ENCODE data around the gene DCXR. TPM values are rescaled to one million over a fixed set of nuclear protein-coding genes. Genes with fewer than 3 reads are reported as not detected.

DCXR gene
- total and polyA plus RNA-seq, 2 of the 13 experiments (the other 11 are each of a cell fraction or from before 2014, with no cell fraction given): 287 to 311 TPM

GRCh38 chr17:82065638-82066303, 28.3 kb upstream of the DCXR start, which contains the start of gene DUS1L (continued):
- TF ChIP-seq SP5 (CRISPR knock-in tag; IDR thresholded peaks at IDR 0.05; ENCODE audit: borderline replicate concordance, low read depth) (no peak; the same call in 1 of the 2 replicates), ZNF296 (CRISPR knock-in tag; conservative IDR thresholded peaks at IDR 0.05) (peak; percentile 50; the same call in 1 of the 2 replicates), PCBP2 (optimal IDR thresholded peaks at IDR 0.05; ENCODE audit: low read depth, low read length, poor library complexity, severe bottlenecking) (no peak), ZNF792 (CRISPR knock-in tag; IDR thresholded peaks at IDR 0.05) (peak; percentile 89), PAXIP1 (CRISPR knock-in tag; conservative IDR thresholded peaks at IDR 0.05) (no peak; the same call in 1 of the 2 replicates), MXD3 (CRISPR knock-in tag; IDR thresholded peaks at IDR 0.05) (peak; percentile 90), ZNF264 (CRISPR knock-in tag; IDR thresholded peaks at IDR 0.05) (no peak), SATB2 (CRISPR knock-in tag; IDR thresholded peaks at IDR 0.05) (no peak), ZNF34 (CRISPR knock-in tag; IDR thresholded peaks at IDR 0.05; ENCODE audit: borderline replicate concordance) (0 out of 2 replicates have a peak, but pooled peaks have one; percentile 51), HMGXB3 (CRISPR knock-in tag; IDR thresholded peaks at IDR 0.05; ENCODE audit: borderline replicate concordance) (peak; percentile 86), ZNF552 (CRISPR knock-in tag; IDR thresholded peaks at IDR 0.05; ENCODE audit: borderline replicate concordance) (0 out of 2 replicates have a peak, but pooled peaks have one; percentile 65), ZNF816 (CRISPR knock-in tag; IDR thresholded peaks at IDR 0.05; ENCODE audit: borderline replicate concordance) (no peak), ETS1 (CRISPR knock-in tag; IDR thresholded peaks at IDR 0.05) (no peak), HMGA1 (CRISPR knock-in tag; conservative IDR thresholded peaks at IDR 0.05) (no peak), AHR (CRISPR knock-in tag; IDR thresholded peaks at IDR 0.05) (peak; percentile 94; the same call in 1 of the 2 replicates), ZNF17 (CRISPR knock-in tag; IDR thresholded peaks at IDR 0.05) (no peak), RXRA (CRISPR knock-in tag; IDR thresholded peaks at IDR 0.05) (peak; percentile 94), HNRNPUL1 (IDR thresholded peaks at IDR 0.05; ENCODE audit: low read depth, low read length) (no peak), ATF5 (CRISPR knock-in tag; IDR thresholded peaks at IDR 0.05; ENCODE audit: low read depth) (0 out of 2 replicates have a peak, but pooled peaks have one; percentile 39), JARID2 (CRISPR knock-in tag; IDR thresholded peaks at IDR 0.05; ENCODE audit: insufficient replicate concordance) (peak; percentile 61)
